Neural progenitor cell (in vitro differentiated cells): ENCODE data around the gene CGN.

Experiments
- CTCF ChIP-seq: fragments of 200-600 bp; sonication (generic); IDR thresholded peaks from 2 replicates; pipeline ENCODE4 v1.5.1; 2017; ENCODE audit warnings: antibody characterized with exemption, mild to moderate bottlenecking
- EZH2 ChIP-seq: fragments of 200-600 bp; sonication (generic); IDR thresholded peaks from 2 replicates; pipeline ENCODE4 v1.6.1; 2017; ENCODE audit warnings: antibody characterized with exemption, mild to moderate bottlenecking, moderate library complexity

GRCh38 chr1:151545542-151545941 is 34.4 kb downstream of the CGN start:
- TF ChIP-seq CTCF (no peak), EZH2 (no peak)
